GM19351 (cell line): ENCODE results near the gene TMEM63A.
"Not testable (repeated sequence)": the region's sequence is repeated elsewhere in the genome, so short reads cannot be mapped to it uniquely, and the experiment has no call there.

ENCODE experiments used
- ATAC-seq: cut with Tn5 transposase; IDR thresholded peaks from one replicate; pipeline ENCODE4 v1.9.1; 2021; ENCODE audit warnings: mild to moderate bottlenecking, moderate library complexity; ENCODE audit not compliant: unreplicated experiment

The TMEM63A gene

DNA sequence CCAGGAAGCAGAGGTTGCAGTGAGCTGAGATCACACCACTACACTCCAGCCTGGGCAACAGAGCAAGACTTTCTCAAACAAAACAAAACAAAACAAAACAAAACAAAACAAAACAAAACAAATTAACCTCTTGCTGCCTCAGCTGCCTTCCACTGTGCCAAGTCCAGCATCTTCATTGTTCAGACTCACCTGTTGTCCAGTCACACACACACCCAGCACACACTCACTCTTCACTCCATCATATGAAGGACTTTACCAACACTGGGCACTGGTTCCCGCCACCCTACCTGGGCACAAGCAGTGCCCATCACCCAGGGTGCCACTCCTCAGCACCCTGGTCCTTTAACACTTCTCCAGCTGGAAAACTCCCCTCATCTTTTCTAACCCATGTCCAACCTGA lies 27.3 kb upstream of the TMEM63A start:
- ATAC-seq: no peak

DNA sequence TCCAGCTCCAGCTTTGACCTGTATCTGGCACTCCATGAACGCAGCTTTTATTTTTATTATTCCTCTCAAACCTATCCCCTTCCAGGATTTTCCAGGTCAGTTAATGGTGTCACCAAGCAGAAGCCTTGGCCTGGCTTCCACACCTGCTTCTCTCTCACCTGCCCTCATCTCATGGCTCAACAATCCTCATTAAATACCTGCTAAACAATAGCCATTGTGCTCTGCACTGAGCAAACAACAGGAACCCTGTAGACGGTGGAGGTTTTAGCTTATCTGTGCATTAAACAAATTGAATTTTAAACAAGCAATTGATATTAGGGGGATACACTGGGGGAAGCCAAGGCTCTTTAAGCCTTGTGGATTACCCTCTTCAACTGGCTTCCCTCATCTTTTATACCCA lies 26.6 kb upstream of the TMEM63A start:
- no peak for ATAC-seq

DNA sequence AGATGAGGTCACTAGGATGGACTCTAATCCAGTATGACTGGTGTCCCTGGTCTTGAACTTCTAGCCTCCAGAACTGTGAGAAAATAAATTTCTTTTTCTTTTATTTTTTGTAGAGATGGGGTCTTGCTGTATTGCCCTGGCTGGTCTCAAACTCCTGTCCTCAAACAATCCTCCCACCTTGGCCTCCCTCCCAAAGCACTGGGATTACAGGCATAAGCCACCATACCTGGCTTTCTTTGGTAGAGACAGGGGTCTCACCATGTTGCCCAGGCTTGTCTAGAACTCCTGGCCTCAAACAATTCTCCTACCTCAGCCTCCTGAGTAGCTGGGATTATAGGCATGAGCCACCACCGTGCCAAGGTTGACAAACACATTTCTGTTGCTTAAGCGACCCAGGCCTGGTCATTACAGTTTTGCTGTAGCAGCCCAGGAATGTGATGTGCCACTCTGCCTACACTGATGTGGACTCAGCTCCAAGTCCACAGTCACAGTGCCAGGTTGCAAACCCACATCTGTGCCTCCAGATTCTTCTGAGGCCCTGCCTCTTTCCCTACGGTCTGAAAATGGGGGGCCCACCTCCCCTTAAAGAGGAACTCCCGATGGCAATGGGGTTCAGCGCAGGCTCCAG lies 25.9 kb upstream of the TMEM63A start:
- no peak for ATAC-seq

DNA sequence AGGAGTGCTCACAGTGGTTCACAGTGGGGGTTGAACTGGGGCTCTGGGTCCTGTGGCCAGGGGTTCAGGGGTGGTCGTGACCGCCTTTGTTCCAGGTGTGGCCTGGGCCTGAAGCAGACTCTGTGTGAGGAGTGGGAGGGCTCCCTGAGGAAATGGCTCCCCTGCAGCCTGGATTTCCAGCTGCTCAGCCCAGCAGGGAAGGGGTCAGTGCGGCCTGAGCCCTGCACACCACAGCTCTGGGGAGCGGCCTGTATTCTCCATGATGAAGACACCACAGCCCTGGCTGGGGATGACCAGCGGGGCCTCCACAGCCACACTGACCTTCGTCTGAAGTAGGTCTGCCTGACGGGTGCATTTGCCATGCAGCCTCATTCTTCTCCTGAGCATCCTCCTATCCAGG lies 25.2 kb upstream of the TMEM63A start:
- no peak for ATAC-seq

DNA sequence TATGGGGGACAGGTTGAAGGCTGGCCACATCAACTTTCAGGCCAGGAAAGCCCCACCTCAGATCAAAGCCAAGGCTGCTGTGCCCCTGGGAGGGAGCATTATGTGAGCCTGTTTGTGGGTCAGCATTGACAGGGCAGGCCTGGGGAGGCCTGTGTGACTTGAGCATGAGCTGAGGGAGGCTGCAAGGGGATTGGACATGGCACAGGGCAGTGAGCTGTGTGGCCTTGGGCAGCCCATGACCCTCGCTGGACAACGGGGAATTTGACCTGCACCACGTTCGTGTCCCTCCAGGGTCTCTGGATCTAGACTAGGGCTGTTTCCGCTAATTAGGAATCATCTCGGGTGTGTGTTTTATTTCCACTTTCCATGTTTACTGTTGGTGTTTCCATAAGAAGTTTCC lies 24.3 kb upstream of the TMEM63A start:
- ATAC-seq: no peak

DNA sequence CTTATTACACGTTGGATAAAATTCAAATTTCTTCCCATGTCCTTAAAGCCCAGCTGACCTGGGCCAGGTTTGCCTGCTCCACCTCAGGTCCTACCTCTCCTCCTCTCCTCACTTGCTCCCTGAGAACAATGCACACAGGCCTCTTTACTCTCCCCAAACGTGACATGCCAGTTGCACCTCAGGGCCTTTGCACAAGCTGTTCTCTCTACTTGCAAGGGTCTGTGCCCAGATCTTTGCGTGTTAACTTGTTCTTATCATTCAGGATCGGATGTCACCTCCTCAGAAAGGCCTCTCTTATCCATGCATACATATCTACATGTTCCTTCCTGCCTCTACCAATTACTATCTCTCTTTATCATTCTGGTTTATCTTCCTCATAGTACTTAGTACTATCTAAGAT lies 21.4 kb upstream of the TMEM63A start:
- ATAC-seq: no peak

DNA sequence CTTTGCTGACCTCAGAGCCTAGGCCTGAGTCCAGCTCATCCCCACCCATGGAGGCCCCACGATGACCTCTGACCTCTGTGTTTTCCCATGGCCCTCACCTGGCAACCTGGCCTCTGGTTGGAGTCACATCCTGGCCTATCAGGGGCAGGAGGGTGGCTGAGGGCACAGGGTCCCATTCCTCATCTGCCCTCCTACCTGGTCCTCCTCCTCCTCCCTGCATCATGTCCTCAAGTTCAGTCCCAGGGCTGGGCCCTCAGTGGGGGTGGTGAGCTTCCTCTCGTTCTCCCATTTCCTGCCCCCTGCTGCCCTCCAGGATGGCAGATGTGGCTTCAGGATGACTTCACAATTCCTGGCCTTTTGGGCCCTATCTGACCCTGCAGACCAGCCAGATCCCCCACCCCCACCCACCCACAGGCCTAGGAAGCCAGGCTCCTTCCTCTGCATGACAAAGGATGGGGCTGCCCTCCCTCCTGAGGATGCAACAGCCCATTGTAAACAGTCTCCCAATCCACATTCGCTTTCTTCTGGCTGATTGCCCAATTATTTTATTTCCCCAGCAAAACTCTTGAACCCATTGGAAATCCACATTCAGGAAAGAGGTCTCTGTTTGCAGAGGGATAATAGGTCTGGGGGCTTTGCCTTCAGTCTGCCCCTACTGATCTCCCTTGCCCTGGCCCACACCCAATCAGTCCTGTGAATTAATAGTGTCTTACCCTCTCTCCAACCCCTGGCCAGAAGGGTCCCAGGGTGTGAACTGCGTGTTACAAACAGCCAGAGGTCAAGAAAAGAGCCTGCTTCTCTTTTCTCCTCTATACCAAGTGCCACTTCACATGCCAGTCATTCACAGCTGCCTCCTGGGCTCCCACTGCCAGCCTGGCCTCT lies 17.1 kb upstream of the TMEM63A start:
- no peak for ATAC-seq

GRCh38 chr1:225897595-225898514 lies 15.7 kb upstream of the TMEM63A start:
- no peak for ATAC-seq

DNA sequence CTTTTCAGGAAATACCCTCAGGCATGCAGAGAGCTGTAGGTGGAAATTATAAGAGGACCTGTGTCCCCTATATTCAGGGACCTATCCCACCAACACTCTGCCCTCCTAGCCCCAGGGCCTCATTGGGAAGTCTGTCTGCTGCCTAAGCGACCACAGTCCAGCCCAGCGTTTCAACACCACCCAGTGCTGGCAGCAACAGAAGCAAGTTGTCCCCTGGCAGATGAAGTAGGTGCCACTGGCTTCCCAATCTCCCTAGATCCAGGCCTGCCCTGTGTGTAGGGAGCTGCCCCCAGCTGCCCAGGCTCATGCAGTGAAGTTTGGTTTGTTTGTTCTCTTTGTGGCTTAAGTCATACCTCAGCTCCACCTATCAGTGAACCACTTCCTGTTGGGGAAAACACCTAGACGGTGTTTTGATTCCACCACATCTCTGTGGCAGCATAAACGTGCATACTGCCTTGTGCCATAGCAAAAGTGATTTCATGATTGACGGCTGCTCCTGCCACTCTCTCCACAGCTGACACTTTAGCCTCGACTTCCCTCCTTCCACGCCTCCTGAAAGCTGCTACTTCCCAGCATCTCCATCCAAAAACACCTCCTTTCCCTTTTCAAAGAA lies 14.9 kb upstream of the TMEM63A start:
- ATAC-seq: peak; percentile 100

DNA sequence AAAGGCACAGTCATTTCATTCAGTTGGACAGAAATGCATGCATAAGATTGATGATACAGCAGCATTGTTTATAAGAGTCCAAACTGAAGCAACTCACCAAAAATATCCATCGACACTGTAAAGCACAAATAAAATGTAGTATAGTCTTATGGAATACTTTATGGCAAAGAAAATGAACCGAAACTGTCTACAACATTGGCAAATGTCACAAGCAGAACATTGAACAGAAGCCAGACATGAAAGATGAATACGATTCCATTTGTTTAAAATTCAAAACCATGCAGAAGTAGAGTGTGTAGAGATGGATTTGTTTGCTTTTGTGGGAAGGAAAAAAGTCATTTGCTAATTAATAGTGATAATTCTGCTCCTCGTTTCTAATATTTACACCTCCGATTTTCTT lies 14.3 kb upstream of the TMEM63A start:
- ATAC-seq: no peak

- no peak for ATAC-seq
Observed at GRCh38 chr1:225892307-225892706, 10.1 kb upstream of the TMEM63A start.

DNA sequence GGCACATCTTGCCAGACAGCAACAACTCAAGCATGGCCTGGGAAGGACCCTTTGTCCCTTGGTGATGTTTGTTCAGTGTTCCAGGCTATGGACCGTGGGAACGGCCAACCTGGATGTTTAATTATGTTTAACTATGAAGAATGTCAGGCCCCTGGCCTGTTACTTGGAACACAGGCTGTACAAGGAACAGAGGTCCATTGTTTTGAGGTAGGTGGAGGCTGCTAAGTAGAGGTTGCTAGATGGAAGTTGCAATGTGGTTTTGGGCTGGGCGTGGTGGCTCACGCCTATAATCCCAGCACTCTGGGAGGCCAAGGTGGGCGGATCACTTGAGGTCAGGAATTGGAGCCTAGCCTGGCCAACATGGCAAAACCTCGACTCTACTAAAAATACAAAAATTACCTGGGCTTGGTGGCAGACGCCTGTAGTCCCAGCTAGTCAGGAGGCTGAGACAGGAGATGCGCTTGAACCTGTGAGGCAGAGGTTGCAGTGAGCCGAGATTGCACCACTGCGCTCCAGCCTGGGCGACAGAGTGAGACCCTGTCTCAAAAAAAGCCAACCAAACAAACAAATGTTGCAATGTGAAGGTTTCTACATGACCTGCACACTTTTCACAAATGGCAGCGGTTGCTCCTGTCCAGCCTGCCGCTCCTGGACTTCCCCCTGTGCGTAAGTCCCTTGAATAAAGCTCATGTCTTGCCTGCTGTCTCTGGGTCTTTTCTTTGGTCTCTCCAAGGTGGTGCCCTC lies 9.2 kb upstream of the TMEM63A start:
- ATAC-seq: no peak

- no peak for ATAC-seq
Observed at GRCh38 chr1:225890346-225891228, 8.4 kb upstream of the TMEM63A start.

DNA sequence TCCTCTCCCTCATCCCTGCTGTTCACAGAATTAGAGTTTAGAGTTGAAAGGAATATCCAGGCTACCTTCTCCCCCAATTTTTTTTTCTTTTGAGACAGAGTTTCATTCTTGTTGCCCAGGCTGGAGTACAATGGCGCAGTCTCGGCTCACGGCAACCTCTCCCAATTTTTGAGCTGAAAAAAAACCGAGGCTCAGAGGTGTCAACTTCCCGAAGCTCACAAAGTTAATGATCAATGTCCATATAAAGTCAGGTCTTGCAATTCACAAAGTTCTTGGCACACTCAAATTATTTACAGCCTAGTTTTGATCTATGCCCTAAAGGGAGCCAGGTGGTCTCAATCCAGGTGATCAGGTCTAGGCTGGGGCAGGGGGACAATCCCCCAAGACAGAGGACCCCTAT lies 7.6 kb upstream of the TMEM63A start:
- ATAC-seq: no peak

- ATAC-seq: no peak
Observed at GRCh38 chr1:225888898-225889601, 6.9 kb upstream of the TMEM63A start, which contains the start of gene LEFTY1. LEFTY1 (minus strand) TSS chr1:225889146; CDS start chr1:225889066, 80 bp downstream.

GRCh38 chr1:225888289-225888897 lies 6.2 kb upstream of the TMEM63A start:
- ATAC-seq: no peak

- ATAC-seq: not testable (repeated sequence)
Observed at GRCh38 chr1:225887554-225888288, 5.5 kb upstream of the TMEM63A start.

- no peak for ATAC-seq
Observed at GRCh38 chr1:225887030-225887314, 4.8 kb upstream of the TMEM63A start.
